Neural cell (in vitro differentiated cells): ENCODE data around the gene C6orf132. TPM values are rescaled to one million over a fixed set of nuclear protein-coding genes. Genes with fewer than 3 reads are reported as not detected.

Experiments used
- H2AFZ ChIP-seq: fragments of 200-600, 300-800 bp; sonication (generic), shearing (Covaris generic); 2 replicates; pipeline ENCODE4 v1.6.0; 2014; ENCODE audit warnings: low read depth, mild to moderate bottlenecking, antibody characterized with exemption, low read length, moderate library complexity
- H3F3A ChIP-seq: fragments of 200-600 bp; shearing (Covaris generic); 2 replicates; pipeline ENCODE4 v1.6.1; 2016; ENCODE audit warnings: mild to moderate bottlenecking, moderate library complexity, mixed read lengths, antibody characterized with exemption, low read length; ENCODE audit not compliant: insufficient read depth, poor library complexity, severe bottlenecking
- H3K27ac ChIP-seq: fragments of 200-600, 300-800 bp; sonication (generic), shearing (Covaris generic); 2 replicates; pipeline ENCODE4 v1.5.1; 2014; ENCODE audit warnings: mild to moderate bottlenecking, low read length, moderate library complexity
- H3K27me3 ChIP-seq: fragments of 300-800, 200-600 bp; sonication (generic), shearing (Covaris generic); 2 replicates; pipeline ENCODE4 v1.6.0; 2014; ENCODE audit warnings: mild to moderate bottlenecking, low read depth, low read length, moderate library complexity; ENCODE audit not compliant: insufficient read depth
- H3K36me3 ChIP-seq: fragments of 300-800, 200-600 bp; sonication (generic), shearing (Covaris generic); 2 replicates; pipeline ENCODE4 v1.5.1; 2014; ENCODE audit warnings: mild to moderate bottlenecking, antibody characterized with exemption, low read length, moderate library complexity; ENCODE audit not compliant: insufficient read depth
- H3K4me2 ChIP-seq: fragments of 300-800, 200-600 bp; sonication (generic), shearing (Covaris generic); 2 replicates; pipeline ENCODE4 v1.6.0; 2014; ENCODE audit warnings: mild to moderate bottlenecking, low read length
- H3K4me3 ChIP-seq: fragments of 300-800, 200-600 bp; sonication (generic), shearing (Covaris generic); 2 replicates; pipeline ENCODE4 v1.5.1; 2014; ENCODE audit warnings: mild to moderate bottlenecking, low read length, moderate library complexity
- H3K79me2 ChIP-seq: fragments of 200-600 bp; shearing (Covaris generic); replicated peaks from 2 replicates; pipeline ENCODE4 v1.6.0; 2014; ENCODE audit warnings: mild to moderate bottlenecking, low read length, moderate library complexity; ENCODE audit not compliant: insufficient read depth
- H3K9ac ChIP-seq: fragments of 300-800, 200-600 bp; sonication (generic), shearing (Covaris generic); 2 replicates; pipeline ENCODE4 v1.6.1; 2016; ENCODE audit warnings: mild to moderate bottlenecking, low read length, mixed read lengths
- H3K9me2 ChIP-seq: fragments of 200-600 bp; shearing (Covaris generic); 2 replicates; pipeline ENCODE4 v1.6.1; 2016; ENCODE audit warnings: mild to moderate bottlenecking, low read length, mixed read lengths; ENCODE audit not compliant: insufficient read depth
- H3K9me3 ChIP-seq: fragments of 200-600, 300-800 bp; sonication (generic), shearing (Covaris generic); 2 replicates; pipeline ENCODE4 v1.6.1; 2016; ENCODE audit warnings: mild to moderate bottlenecking, mixed run types, low read length, moderate library complexity, mixed read lengths
- H4K20me1 ChIP-seq: fragments of 200-600 bp; shearing (Covaris generic); 2 replicates; pipeline ENCODE4 v1.6.1; 2016; ENCODE audit warnings: mild to moderate bottlenecking, mixed run types; ENCODE audit not compliant: insufficient read depth
- EP300 ChIP-seq: fragments of 450-650 bp; conservative IDR thresholded peaks from 2 replicates; pipeline ENCODE4 v1.6.1; 2014; ENCODE audit warnings: antibody characterized with exemption, mild to moderate bottlenecking, moderate library complexity; ENCODE audit not compliant: poor library complexity, severe bottlenecking
- EZH2 ChIP-seq: fragments of 200-600, 300-800 bp; shearing (Covaris generic), sonication (generic); IDR thresholded peaks from 2 replicates; pipeline ENCODE4 v1.6.1; 2014; ENCODE audit warnings: antibody characterized with exemption, low read length, borderline replicate concordance, mild to moderate bottlenecking; ENCODE audit not compliant: insufficient read depth, poor library complexity, severe bottlenecking
- MXI1 ChIP-seq: fragments of 450-650 bp; conservative IDR thresholded peaks from 2 replicates; pipeline ENCODE4 v1.6.1; 2014; ENCODE audit warnings: antibody characterized with exemption, mild to moderate bottlenecking; ENCODE audit not compliant: poor library complexity, severe bottlenecking
- POLR2AphosphoS5 ChIP-seq: IDR thresholded peaks from 2 replicates; pipeline ENCODE4 v1.6.1; 2012
- RAD21 ChIP-seq: fragments of 450-650 bp; conservative IDR thresholded peaks from 2 replicates; pipeline ENCODE4 v1.6.1; 2014; ENCODE audit warnings: antibody characterized with exemption, mild to moderate bottlenecking, moderate library complexity
- SMC3 ChIP-seq: fragments of 450-650 bp; conservative IDR thresholded peaks from 2 replicates; pipeline ENCODE4 v1.6.1; 2014; ENCODE audit warnings: antibody characterized with exemption, mild to moderate bottlenecking, moderate library complexity; ENCODE audit not compliant: poor library complexity
- TAF1 ChIP-seq: IDR thresholded peaks from 2 replicates; pipeline ENCODE4 v1.6.1; 2012; ENCODE audit warnings: low read depth
- polyA plus RNA-seq: library from polyadenylated mRNA; depleted of rRNA; stranded (reverse); fragments of >200 nt; gene quantifications from 2 replicates; pipeline ENCODE4 v1.2.3, GENCODE V29; 2014
- TF ChIP-seq, protein P1 (sequence below): IDR thresholded peaks from 2 replicates; pipeline ENCODE4 v1.6.1; 2012; ENCODE audit warnings: borderline replicate concordance
- TF ChIP-seq, protein P2 (sequence below): fragments of 450-650 bp; IDR thresholded peaks from 2 replicates; pipeline ENCODE4 v1.5.1; 2014; ENCODE audit warnings: antibody characterized with exemption, mild to moderate bottlenecking, moderate library complexity; ENCODE audit not compliant: poor library complexity, severe bottlenecking

C6orf132 gene
- polyA plus RNA-seq, 1 donor from 2014 or later = not detected

DNA sequence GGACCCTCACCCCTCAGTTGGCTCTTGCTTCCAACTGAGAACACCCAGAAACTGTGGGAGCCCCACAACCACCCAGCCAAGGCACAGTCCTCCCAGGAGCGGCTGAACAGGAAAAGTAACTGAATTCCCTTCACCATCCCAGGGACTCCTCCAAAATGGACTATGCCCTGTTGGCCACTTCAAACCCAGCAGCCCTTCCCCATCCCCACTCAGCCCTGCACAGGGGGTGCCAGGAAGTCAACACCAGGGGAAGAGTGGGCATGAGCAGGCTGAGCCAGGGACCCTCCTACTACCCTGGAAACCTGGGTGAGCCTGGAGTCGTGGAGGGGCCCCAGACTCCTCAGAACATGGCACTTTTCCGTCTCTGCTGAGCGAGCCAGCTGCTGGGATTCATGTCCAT, 42.1 kb upstream of the C6orf132 start:
- Histone ChIP-seq H3K4me2 (no peak overlapping the region), H3K27me3 (no peaks in the 10 kb centered on the region), H3K4me3 (no peak overlapping the region), H3K36me3 (no peaks in the 10 kb centered on the region), H3K9ac (no peak overlapping the region), H3F3A (no peaks in the 10 kb centered on the region), H4K20me1 (no peaks in the 10 kb centered on the region), H3K9me3 (no peaks in the 10 kb centered on the region), H3K27ac (no peak overlapping the region), H2AFZ (no peak overlapping the region), H3K79me2 (no peaks in the 10 kb centered on the region), H3K9me2 (no peaks in the 10 kb centered on the region)
- TF ChIP-seq, protein P1, sequence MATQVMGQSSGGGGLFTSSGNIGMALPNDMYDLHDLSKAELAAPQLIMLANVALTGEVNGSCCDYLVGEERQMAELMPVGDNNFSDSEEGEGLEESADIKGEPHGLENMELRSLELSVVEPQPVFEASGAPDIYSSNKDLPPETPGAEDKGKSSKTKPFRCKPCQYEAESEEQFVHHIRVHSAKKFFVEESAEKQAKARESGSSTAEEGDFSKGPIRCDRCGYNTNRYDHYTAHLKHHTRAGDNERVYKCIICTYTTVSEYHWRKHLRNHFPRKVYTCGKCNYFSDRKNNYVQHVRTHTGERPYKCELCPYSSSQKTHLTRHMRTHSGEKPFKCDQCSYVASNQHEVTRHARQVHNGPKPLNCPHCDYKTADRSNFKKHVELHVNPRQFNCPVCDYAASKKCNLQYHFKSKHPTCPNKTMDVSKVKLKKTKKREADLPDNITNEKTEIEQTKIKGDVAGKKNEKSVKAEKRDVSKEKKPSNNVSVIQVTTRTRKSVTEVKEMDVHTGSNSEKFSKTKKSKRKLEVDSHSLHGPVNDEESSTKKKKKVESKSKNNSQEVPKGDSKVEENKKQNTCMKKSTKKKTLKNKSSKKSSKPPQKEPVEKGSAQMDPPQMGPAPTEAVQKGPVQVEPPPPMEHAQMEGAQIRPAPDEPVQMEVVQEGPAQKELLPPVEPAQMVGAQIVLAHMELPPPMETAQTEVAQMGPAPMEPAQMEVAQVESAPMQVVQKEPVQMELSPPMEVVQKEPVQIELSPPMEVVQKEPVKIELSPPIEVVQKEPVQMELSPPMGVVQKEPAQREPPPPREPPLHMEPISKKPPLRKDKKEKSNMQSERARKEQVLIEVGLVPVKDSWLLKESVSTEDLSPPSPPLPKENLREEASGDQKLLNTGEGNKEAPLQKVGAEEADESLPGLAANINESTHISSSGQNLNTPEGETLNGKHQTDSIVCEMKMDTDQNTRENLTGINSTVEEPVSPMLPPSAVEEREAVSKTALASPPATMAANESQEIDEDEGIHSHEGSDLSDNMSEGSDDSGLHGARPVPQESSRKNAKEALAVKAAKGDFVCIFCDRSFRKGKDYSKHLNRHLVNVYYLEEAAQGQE = no peak
- TF ChIP-seq SMC3 (no peak), MXI1 (no peak), POLR2AphosphoS5 (no peak), EZH2 (no peak), TAF1 (no peak), EP300 (no peak), RAD21 (no peak)
- TF ChIP-seq, protein P2, sequence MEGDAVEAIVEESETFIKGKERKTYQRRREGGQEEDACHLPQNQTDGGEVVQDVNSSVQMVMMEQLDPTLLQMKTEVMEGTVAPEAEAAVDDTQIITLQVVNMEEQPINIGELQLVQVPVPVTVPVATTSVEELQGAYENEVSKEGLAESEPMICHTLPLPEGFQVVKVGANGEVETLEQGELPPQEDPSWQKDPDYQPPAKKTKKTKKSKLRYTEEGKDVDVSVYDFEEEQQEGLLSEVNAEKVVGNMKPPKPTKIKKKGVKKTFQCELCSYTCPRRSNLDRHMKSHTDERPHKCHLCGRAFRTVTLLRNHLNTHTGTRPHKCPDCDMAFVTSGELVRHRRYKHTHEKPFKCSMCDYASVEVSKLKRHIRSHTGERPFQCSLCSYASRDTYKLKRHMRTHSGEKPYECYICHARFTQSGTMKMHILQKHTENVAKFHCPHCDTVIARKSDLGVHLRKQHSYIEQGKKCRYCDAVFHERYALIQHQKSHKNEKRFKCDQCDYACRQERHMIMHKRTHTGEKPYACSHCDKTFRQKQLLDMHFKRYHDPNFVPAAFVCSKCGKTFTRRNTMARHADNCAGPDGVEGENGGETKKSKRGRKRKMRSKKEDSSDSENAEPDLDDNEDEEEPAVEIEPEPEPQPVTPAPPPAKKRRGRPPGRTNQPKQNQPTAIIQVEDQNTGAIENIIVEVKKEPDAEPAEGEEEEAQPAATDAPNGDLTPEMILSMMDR = no peak

DNA sequence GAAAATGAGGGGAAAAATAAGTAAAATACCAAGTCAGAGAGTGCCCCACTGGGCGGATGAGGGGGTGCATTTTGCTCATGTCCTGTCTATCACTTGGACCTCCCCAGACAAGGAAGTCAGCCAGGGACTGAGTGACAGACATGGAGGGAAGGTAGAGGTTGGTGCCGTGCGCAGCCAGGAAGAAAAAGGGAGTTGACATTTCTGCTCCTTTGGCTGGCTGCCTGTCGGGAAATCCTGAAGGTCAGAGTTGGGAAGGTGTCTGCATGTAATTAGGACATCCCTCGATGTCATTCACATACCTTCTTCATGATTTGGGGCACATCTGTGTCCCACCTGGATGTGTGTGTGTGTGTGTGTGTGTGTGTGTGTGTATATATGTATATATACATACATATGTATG, 39.7 kb upstream of the C6orf132 start:
- H3K9me2 ChIP-seq = no peaks in the 10 kb centered on the region
- no peaks in the 10 kb centered on the region for H3K79me2 ChIP-seq
- H3K4me3 ChIP-seq = no peak overlapping the region
- no peaks in the 10 kb centered on the region for H3K27me3 ChIP-seq
- H3F3A ChIP-seq = no peaks in the 10 kb centered on the region
- no peaks in the 10 kb centered on the region for H3K36me3 ChIP-seq
- no peaks in the 10 kb centered on the region for H4K20me1 ChIP-seq
- no peak overlapping the region for H2AFZ ChIP-seq
- H3K9ac ChIP-seq = no peak overlapping the region
- no peaks in the 10 kb centered on the region for H3K9me3 ChIP-seq
- H3K27ac ChIP-seq = no peak overlapping the region
- no peak for TF ChIP-seq SMC3
- TF ChIP-seq, protein P1 = no peak
- H3K4me2 ChIP-seq = no peak overlapping the region
